Brain microvascular endothelial cell (primary cell): ENCODE results near the gene GRAMD1B.

Experiments used
- DNase-seq: peaks from one replicate; pipeline ENCODE4 v3.0.0-alpha.2; 2020
- H3K27ac ChIP-seq: fragments of 250-450 bp; sonication (Bioruptor Pico); 2 replicates; pipeline ENCODE4 v1.5.1; 2020; ENCODE audit warnings: mild to moderate bottlenecking, moderate library complexity
- H3K27me3 ChIP-seq: fragments of 250-450 bp; sonication (Bioruptor Pico); replicated peaks from 2 replicates; pipeline ENCODE4 v1.5.1; 2020; ENCODE audit warnings: mild to moderate bottlenecking
- H3K36me3 ChIP-seq: fragments of 250-450 bp; sonication (Bioruptor Pico); replicated peaks from 2 replicates; pipeline ENCODE4 v1.5.1; 2020; ENCODE audit warnings: mild to moderate bottlenecking
- H3K4me3 ChIP-seq: 2 replicates; pipeline ENCODE4 v1.5.1; 2011; ENCODE audit warnings: low read depth, mild to moderate bottlenecking, control low read depth, low read length, moderate library complexity
- in situ Hi-C: cut with HindIII; loops from 2 replicates; pipeline ENCODE4 v1.10.0; 2017; ENCODE audit warnings: low sequenced_read_pairs, low pct_ligation_motif_present
- TF ChIP-seq, protein P1 (sequence below): IDR thresholded peaks from 2 replicates; pipeline ENCODE4 v1.5.1; 2011; ENCODE audit warnings: low read depth, mild to moderate bottlenecking, moderate library complexity, low read length, control low read depth, inconsistent platforms; ENCODE audit errors: missing control alignments

The GRAMD1B gene

DNA sequence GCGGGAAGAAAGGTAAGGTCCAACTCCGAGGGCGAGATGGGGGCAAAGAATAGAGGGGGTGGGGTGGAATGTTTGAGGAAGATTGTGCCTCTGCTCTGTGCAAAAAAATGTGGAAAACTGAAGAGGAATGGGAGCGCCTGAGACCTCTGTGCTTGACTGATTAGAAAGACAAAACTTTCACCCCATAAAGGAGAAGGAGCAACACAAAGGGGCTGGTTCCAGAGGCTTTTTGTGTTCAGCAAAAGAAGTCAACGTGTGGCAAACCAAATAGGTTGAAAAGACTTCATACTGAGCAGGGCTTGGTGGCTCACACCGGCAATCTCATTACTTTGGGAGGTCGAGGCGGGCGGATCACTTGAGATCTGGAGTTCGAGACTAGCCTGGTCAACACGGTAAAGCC is 50.8 kb downstream of the GRAMD1B start:
- no peak for DNase-seq
- no peaks in the 10 kb centered on the region for H3K27me3 ChIP-seq
- no peak overlapping the region for H3K27ac ChIP-seq
- H3K4me3 ChIP-seq: no peak overlapping the region
- H3K36me3 ChIP-seq: no peaks in the 10 kb centered on the region
- TF ChIP-seq, protein P1, sequence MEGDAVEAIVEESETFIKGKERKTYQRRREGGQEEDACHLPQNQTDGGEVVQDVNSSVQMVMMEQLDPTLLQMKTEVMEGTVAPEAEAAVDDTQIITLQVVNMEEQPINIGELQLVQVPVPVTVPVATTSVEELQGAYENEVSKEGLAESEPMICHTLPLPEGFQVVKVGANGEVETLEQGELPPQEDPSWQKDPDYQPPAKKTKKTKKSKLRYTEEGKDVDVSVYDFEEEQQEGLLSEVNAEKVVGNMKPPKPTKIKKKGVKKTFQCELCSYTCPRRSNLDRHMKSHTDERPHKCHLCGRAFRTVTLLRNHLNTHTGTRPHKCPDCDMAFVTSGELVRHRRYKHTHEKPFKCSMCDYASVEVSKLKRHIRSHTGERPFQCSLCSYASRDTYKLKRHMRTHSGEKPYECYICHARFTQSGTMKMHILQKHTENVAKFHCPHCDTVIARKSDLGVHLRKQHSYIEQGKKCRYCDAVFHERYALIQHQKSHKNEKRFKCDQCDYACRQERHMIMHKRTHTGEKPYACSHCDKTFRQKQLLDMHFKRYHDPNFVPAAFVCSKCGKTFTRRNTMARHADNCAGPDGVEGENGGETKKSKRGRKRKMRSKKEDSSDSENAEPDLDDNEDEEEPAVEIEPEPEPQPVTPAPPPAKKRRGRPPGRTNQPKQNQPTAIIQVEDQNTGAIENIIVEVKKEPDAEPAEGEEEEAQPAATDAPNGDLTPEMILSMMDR: no peak
- in situ Hi-C loops: no loop called here

DNA sequence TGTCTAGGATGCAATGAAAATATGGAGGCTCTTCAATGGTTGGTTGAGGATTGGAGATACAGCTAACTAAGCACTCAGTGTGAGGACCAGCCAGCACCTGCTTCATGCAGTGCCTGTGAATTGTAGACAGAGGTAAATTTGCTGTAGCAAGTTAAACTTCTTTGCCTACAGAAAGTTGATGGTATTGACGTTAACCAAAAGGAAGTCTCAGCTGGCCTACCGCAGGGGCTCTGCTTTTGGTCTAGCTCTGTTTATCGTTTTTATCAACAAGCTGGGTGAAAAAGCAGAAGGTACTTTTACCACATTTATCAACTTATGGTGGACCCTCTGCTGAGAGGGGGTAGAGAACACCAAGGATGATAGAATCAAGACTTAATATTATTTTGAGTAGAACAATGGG is 51.6 kb downstream of the GRAMD1B start:
- Histone ChIP-seq H3K27ac (no peak overlapping the region), H3K36me3 (no peaks in the 10 kb centered on the region), H3K27me3 (no peaks in the 10 kb centered on the region), H3K4me3 (no peak overlapping the region)
- TF ChIP-seq, protein P1: no peak
- in situ Hi-C loops: no loop called here
- DNase-seq: no peak

DNA sequence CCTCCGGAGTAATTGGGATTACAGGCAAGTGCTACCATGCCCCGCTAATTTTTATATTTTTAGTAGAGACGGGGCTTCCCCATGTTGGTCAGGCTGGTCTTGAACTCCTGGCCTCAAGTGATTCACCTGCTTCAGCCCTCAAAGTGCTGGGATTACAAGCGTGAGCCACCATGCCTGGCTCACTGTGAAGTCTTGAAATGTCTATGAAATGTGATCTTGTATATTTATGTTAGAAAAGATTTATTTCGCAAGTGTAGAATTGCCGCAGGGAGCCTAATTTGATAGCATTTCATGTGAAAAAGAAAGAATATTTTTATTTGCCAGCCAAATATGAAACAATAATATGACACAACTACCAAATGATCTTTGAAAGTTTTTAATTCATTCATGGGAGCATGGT is 52.1 kb downstream of the GRAMD1B start:
- no peaks in the 10 kb centered on the region for H3K27me3 ChIP-seq
- no peak for DNase-seq
- in situ Hi-C loops: no loop called here
- no peak overlapping the region for H3K27ac ChIP-seq
- no peak overlapping the region for H3K4me3 ChIP-seq
- TF ChIP-seq, protein P1: no peak
- no peaks in the 10 kb centered on the region for H3K36me3 ChIP-seq

DNA sequence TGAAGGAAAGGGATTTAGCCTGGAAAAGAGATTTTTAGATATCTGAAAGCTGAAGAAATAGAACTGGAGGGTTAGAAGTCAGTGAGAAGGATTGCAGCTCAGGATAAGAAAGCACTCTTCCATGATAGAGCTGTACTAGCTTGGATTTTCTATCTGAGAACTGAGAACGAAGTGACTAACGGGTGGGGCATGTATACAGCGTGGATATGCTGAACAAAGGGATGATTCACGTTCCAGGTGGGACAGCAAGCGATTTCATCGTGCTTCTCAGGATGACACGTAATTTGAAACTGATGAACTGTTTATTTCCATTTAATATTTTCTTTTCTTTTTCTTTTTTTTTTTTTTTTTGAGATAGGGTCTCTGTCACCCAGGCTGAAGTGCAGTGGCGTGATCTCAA is 53.0 kb downstream of the GRAMD1B start:
- Histone ChIP-seq H3K27ac (no peak overlapping the region), H3K27me3 (no peaks in the 10 kb centered on the region), H3K36me3 (no peaks in the 10 kb centered on the region), H3K4me3 (no peak overlapping the region)
- TF ChIP-seq, protein P1: no peak
- peak; percentile 3 for DNase-seq
- in situ Hi-C loops: no loop called here

DNA sequence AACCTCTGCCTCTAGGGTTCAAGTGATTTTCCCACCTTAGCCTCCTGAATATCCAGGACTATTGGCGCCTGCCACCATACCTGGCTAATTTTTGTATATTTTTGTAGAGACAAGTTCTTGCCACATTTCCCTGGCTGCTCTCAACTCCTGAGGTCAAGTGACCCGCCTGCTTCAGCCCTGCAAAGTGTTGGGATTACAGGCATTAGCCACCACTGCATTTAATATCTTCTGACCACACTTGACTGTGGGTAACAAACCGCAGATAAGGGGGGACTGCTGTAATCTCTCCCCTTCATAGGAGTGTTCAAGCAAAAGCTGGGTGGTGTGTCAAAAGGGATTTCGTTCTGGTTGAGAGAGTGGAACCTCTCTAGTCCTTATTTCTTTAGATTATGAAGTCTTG is 53.4 kb downstream of the GRAMD1B start:
- Histone ChIP-seq H3K4me3 (no peak overlapping the region), H3K27ac (no peak overlapping the region), H3K36me3 (no peaks in the 10 kb centered on the region), H3K27me3 (no peaks in the 10 kb centered on the region)
- DNase-seq: no peak
- in situ Hi-C loops: no loop called here
- TF ChIP-seq, protein P1: no peak

DNA sequence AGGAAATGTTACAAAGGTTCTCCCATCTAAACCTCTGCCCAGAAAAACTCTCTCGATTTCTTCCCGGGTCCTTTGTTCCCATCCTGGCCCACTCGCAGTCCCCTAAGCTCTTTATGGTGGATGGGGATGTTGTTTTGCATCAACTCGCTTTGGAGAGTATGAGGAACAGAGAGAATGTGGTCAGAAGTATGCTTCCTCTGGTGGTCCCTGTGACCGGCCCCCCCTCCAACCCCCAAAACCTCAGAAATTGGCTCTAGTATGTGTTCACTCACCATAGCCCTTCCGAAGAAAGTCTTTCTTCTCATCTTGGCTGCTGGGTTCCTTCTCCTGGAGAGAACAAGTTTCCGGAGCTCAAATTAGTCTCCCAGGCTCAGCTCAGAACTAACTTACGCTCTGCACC is 54.4 kb downstream of the GRAMD1B start:
- TF ChIP-seq, protein P1: no peak
- Histone ChIP-seq H3K27me3 (no peaks in the 10 kb centered on the region), H3K36me3 (no peaks in the 10 kb centered on the region), H3K27ac (no peak overlapping the region), H3K4me3 (no peak overlapping the region)
- in situ Hi-C loops: no loop called here
- DNase-seq: no peak
